ENCODE data around the gene OCEL1. TPM values are rescaled to one million over a fixed set of nuclear protein-coding genes. Genes with fewer than 3 reads are reported as not detected.
"Not testable (repeated sequence)": the region's sequence is repeated elsewhere in the genome, so short reads cannot be mapped to it uniquely, and the experiment has no call there.

Gene OCEL1
- total RNA-seq, 1 donor from 2014 or later: 21.8 TPM

GRCh38 chr19:17266975-17267788 lies 41.2 kb downstream of the OCEL1 start, which contains the start of gene BABAM1:
Gene BABAM1, plus strand, starts transcription at chr19:17267443. Its CDS starts 1,364 bp downstream, at chr19:17268807.
- Mint-ChIP-seq H3K9me3 (ENCODE audit: low read depth) (peaks cover 4% of the 10 kb centered on the region), H3K27me3 (no peaks in the 10 kb centered on the region), H3K4me1 (ENCODE audit: low read depth) (peaks cover 6% of the 10 kb centered on the region), H3K36me3 (ENCODE audit: insufficient read depth) (peaks cover 6% of the 10 kb centered on the region), H3K4me3 (ENCODE audit: low read depth) (peak within 1 kb of the TSS; percentile 93), H3K27ac (peak within 1 kb of the TSS; percentile 91)
- no peak for TF ChIP-seq CTCF (IDR thresholded peaks at IDR 0.05; ENCODE audit: unreplicated experiment)
- peak; percentile 87 for DNase-seq (ENCODE audit: low spot score, unreplicated experiment)

- Mint-ChIP-seq H3K27me3 (no peaks in the 10 kb centered on the region), H3K4me3 (ENCODE audit: low read depth) (peak overlapping the region; percentile 93), H3K9me3 (ENCODE audit: low read depth) (peaks cover 4% of the 10 kb centered on the region), H3K27ac (no peak overlapping the region), H3K36me3 (ENCODE audit: insufficient read depth) (peaks cover 6% of the 10 kb centered on the region), H3K4me1 (ENCODE audit: low read depth) (peaks cover 6% of the 10 kb centered on the region)
- no peak for TF ChIP-seq CTCF (IDR thresholded peaks at IDR 0.05; ENCODE audit: unreplicated experiment)
- DNase-seq (ENCODE audit: low spot score, unreplicated experiment): no peak
Observed at GRCh38 chr19:17268754-17269153, 42.7 kb downstream of the OCEL1 start.

GRCh38 chr19:17274892-17275291 lies 48.9 kb downstream of the OCEL1 start:
- H3K27me3 Mint-ChIP-seq; H3K4me1 Mint-ChIP-seq (ENCODE audit: low read depth); H3K9me3 Mint-ChIP-seq (ENCODE audit: low read depth); H3K27ac Mint-ChIP-seq; DNase-seq (ENCODE audit: low spot score, unreplicated experiment); H3K4me3 Mint-ChIP-seq (ENCODE audit: low read depth): not testable (repeated sequence)
- peaks cover 19% of the 10 kb centered on the region for H3K36me3 Mint-ChIP-seq (ENCODE audit: insufficient read depth)

GRCh38 chr19:17275441-17276175 lies 49.6 kb downstream of the OCEL1 start:
- no peak overlapping the region for H3K27ac Mint-ChIP-seq
- no peak overlapping the region for H3K4me3 Mint-ChIP-seq (ENCODE audit: low read depth)
- H3K27me3 Mint-ChIP-seq: no peaks in the 10 kb centered on the region
- no peaks in the 10 kb centered on the region for H3K9me3 Mint-ChIP-seq (ENCODE audit: low read depth)
- H3K4me1 Mint-ChIP-seq (ENCODE audit: low read depth): no peaks in the 10 kb centered on the region
- no peak for TF ChIP-seq CTCF (IDR thresholded peaks at IDR 0.05; ENCODE audit: unreplicated experiment)
- H3K36me3 Mint-ChIP-seq (ENCODE audit: insufficient read depth): peaks cover 17% of the 10 kb centered on the region
- no peak for DNase-seq (ENCODE audit: low spot score, unreplicated experiment)

Other genes with a start within 250 kb of the OCEL1 start
- gene CPAMD8, start 199.4 kb upstream of the OCEL1 start, total RNA-seq: 58.6 and 63.4 TPM in 2 replicates
- gene HAUS8, start 150.8 kb upstream of the OCEL1 start, total RNA-seq: 17.7 and 21.7 TPM in 2 replicates
- 78.5 and 79.7 TPM in 2 replicates for gene MYO9B, start 150.4 kb upstream of the OCEL1 start, total RNA-seq
- 23.6 and 27.2 TPM in 2 replicates for gene USE1, start 10.9 kb upstream of the OCEL1 start, total RNA-seq
- gene NR2F6, start 19.7 kb downstream of the OCEL1 start, total RNA-seq: 134 and 150 TPM in 2 replicates
- gene USHBP1, start 38.5 kb downstream of the OCEL1 start, total RNA-seq: 0.38 and 0.51 TPM in 2 replicates
- gene BABAM1, start 41.2 kb downstream of the OCEL1 start, total RNA-seq: 93.4 and 113 TPM in 2 replicates
- gene ANKLE1, start 55.7 kb downstream of the OCEL1 start, total RNA-seq: 6.4 and 8.1 TPM in 2 replicates
- 16.2 and 16.9 TPM in 2 replicates for gene ABHD8, start 77.2 kb downstream of the OCEL1 start, total RNA-seq
- gene MRPL34, start 79.6 kb downstream of the OCEL1 start, total RNA-seq: 54.0 and 54.4 TPM in 2 replicates
- 38.6 and 41.4 TPM in 2 replicates for gene DDA1, start 83.3 kb downstream of the OCEL1 start, total RNA-seq
- gene ANO8, start 108.6 kb downstream of the OCEL1 start, total RNA-seq: 45.2 and 45.3 TPM in 2 replicates
- 44.5 and 46.9 TPM in 2 replicates for gene GTPBP3, start 111.3 kb downstream of the OCEL1 start, total RNA-seq
- 0.12 and 0.42 TPM in 2 replicates for gene PLVAP, start 151.1 kb downstream of the OCEL1 start, total RNA-seq
- not detected in 2 replicates for gene CCDC194, start 168.0 kb downstream of the OCEL1 start, total RNA-seq
- 0.60 and 0.67 TPM in 2 replicates for gene BST2, start 179.4 kb downstream of the OCEL1 start, total RNA-seq
- gene MVB12A, start 193.8 kb downstream of the OCEL1 start, total RNA-seq: 50.7 and 56.6 TPM in 2 replicates
- 3.6 and 4.5 TPM in 2 replicates for gene TMEM221, start 222.4 kb downstream of the OCEL1 start, total RNA-seq
- not detected in 2 replicates for gene NXNL1, start 234.7 kb downstream of the OCEL1 start, total RNA-seq
- 16.7 and 19.8 TPM in 2 replicates for gene SLC27A1, start 244.3 kb downstream of the OCEL1 start, total RNA-seq

Measured in progenitor cell of endocrine pancreas (in vitro differentiated cells).